AML-193 (cell line): ENCODE results near the gene NEMF.
"Not testable (repeated sequence)": the region's sequence is repeated elsewhere in the genome, so short reads cannot be mapped to it uniquely, and the experiment has no call there.

ENCODE experiments used
- DNase-seq, 2 experiments: peaks; one replicate each; lab custom pipeline; 2025; lab: John Stamatoyannopoulos, UW

Gene NEMF

GRCh38 chr14:49849213-49849847, 3.3 kb downstream of the NEMF start:
- no peak for DNase-seq

- DNase-seq = no peak
Measured at GRCh38 chr14:49828640-49829039, 23.9 kb downstream of the NEMF start.

DNA sequence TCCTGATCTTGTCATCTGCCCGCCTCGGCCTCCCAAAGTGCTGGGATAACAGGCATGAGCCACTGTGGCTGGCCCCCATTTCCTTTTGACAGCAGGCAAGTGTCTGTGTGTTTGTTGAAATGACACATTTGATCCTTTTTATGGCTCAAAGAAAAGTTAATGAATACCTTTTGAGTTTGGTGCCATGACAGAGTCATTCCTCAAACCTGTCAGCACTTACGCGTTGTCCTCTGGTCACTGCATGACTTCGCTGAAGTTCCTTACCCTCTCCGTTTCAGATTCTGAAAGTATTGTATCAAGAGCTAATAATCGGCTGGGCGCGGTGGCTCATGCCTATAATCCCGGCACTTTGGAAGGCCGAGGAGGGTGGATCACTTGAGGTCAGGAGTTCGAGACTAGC, 32.4 kb downstream of the NEMF start:
- DNase-seq = no peak

- no peak for DNase-seq
Measured at GRCh38 chr14:49816844-49817243, 35.7 kb downstream of the NEMF start.

GRCh38 chr14:49816118-49816517, 36.5 kb downstream of the NEMF start:
- not testable (repeated sequence) for DNase-seq

DNA sequence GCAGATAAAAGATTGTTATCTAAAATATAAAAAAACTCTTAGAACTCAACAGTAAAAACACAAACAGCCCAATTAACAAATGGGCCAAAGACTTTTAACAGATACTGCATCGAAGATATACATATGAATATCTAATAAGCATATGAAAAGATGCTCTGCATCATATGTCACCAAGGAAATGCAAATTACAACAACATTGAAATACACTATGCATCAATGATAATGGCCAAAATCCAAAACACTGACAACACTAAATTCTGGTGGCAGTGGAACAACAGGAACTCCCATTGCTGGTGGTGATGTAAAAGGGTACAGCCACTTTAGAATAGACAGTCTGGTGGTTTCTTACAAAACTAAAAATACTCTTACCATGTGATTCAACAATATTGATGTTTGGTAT, 43.8 kb downstream of the NEMF start:
- DNase-seq = no peak

DNA sequence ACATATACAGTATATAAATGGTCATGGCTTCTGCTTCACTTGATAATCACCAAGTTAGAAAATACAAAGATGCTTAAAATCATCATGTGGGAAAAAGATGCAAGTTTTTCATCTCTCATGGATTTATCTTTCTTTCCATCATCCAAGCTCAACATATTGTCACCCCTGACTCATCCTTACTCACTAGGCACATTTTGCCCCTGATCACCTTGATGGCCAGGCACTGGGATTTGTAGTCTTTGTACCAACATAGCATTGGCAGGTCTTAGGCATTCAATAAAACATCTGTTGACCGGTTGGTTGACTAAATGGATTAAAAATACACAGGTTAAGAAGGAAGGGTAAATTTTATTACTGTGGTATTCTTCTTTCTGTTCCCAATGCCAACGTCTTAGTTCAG, 56.6 kb downstream of the NEMF start:
- DNase-seq = no peak

GRCh38 chr14:49792618-49793017, 60.0 kb downstream of the NEMF start:
- DNase-seq = no peak

DNA sequence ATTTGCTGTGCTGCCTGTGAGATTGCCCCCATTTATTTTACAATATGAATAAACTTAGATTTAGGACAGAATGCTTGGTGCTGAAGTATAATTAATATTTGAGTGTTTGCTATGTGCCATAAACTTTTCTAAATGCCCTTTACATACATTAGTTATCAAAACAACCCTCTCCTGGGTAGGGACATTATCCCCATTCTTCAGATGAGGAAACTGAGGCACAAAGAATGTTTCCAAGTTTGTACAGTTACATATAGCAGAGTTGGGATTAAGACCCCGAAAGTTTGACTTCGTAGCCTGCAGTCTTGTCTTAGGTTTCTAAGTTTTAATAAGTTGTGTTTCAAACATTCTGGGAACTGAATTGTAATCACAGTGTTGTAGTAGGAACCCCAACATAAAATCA, 66.3 kb downstream of the NEMF start:
- DNase-seq = no peak

DNA sequence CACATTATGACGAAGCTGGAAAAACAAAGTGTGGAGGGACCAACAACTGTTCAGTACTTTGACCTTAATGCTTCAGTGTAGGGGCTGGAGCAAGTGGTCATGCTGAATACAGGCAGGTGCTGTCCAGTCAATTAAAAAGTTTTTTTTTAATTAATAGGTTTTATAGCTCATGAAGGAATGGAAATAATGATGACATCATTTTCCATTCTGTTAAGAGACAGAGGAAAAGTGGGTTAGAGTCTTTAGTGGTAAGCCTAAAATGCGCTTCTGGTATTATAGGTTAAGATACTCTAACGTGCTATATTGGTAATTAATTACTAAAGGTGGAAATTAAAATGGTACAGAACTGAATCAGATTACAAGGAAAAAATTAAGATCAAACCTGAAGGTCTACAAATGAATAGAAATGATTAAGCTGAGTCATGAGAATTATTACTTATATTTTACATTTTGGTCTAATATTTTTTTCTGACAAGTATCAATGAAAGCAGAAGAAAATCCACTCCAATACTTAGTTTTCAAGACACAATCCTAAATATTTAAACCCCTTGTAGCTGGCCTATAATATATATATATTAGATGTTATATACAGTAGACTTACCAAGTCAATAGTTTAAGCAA, 69.1 kb downstream of the NEMF start:
- DNase-seq = no peak

DNA sequence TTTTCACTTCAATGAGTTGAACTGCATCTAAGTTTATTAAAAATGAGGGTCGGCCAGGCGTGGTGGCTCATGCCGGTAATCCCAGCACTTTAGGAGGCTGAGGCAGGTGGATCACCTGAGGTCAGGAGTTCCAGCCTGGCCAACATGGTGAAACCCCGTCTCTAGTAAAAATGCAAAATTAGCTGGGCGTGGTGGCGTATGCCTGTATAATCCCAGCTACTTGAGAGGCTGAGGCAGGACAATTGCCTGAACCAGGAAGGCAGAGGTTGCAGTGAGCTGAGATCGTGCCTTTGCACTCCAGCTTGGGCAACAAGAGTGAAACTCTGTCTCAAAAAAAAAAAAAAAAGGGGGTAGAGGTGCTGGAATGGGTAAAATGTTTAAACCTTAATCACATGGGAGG, 71.5 kb downstream of the NEMF start:
- not testable (repeated sequence) for DNase-seq

GRCh38 chr14:49778421-49778820, 74.2 kb downstream of the NEMF start:
- no peak for DNase-seq

- no peak for DNase-seq
Measured at GRCh38 chr14:49774106-49774505, 78.5 kb downstream of the NEMF start.

DNA sequence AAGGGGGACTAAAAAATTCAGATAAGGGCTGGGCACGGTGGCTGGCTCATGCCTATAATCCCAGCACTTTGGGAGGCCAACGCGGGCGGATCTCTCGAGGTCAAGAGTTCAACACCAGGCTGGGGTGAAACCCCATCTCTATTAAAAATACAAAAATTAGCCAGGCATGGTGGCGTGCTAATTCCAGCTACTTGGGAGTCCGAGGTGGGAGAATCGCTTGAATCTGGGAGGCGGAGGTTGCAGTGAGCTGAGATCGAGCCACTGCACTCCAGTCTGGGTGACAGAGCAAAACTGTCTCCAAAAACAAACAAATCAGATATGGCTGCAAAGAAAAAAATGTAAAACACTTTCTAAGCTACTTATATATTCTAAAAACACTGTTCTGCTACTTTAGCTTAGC, 80.9 kb downstream of the NEMF start:
- not testable (repeated sequence) for DNase-seq

GRCh38 chr14:49770212-49770817, 82.3 kb downstream of the NEMF start:
- no peak for DNase-seq

DNA sequence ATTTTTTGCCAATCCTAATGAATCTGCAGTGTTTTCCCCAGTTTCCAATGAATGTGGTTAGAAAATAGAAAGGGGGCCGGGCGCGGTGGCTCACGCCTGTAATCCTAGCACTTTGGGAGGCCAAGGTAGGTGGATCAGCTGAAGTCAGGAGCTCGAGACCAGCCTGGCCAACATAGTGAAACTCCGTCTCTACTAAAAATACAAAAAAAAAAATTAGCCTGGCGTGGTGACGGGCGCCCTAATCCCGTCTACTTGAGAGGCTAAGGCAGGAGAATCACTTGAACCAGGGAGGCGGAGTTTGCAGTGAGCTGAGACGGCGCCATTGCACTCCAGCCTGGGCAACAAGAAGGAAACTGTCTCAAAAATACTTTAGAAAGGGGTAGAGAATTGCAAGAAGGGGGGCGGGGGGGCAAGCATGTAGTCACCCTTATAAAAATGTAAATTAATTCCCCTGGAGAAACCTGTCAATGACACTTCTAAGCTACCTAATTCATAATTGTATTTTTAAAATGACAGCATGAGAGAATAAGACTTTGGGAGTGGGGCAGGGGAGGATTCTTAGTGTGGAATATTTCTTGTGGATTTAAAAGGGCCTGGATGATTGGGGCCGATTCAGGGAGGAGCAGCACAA, 82.9 kb downstream of the NEMF start:
- DNase-seq = no peak

- no peak for DNase-seq
Measured at GRCh38 chr14:49769171-49769570, 83.4 kb downstream of the NEMF start.

- peak; percentile 29 to 54 for DNase-seq
Measured at GRCh38 chr14:49768301-49769121, 84.1 kb downstream of the NEMF start.

DNA sequence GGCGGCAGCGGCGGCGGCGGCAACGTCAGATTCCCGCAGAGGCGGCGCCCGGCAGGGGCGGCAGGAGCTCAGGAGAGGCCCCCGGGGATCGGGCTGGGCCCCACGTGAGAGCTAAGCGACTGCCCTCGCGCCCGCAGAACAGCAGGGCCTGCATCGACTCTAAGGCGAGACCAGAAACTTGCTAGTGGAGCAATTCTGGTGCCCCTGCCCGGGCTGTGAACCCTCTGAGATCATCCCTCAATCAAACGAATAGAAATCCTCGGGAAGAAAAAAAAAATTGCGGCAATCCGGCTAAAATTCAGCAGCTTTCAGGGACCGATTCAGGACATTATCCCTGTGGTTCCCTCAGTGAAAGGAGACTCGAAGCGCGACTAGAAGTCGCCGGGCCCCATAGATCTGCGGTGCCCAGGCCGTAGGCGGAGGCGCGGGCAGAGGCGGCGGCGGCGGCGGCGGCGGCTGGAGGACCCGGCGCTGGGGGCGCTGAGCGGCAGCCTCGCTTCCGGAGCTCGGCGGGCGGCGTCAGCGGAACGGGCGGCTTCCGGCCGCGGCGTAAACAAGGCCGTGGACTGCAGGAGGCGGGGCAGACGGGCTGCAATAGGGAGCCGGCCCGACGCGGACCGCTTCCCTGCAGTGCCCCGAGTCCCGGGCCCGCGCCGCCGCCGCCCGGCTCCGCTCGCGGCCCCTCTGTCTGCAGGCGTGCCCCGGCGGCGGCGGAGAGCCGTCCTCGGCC, 84.9 kb downstream of the NEMF start, which contains the start of gene KLHDC2:
KLHDC2 (plus strand) TSS at position 583 of the 730 bp plus-strand sequence. CDS start 316 bp downstream, outside the sequence.
- peak; percentile 54 to 75 for DNase-seq

DNA sequence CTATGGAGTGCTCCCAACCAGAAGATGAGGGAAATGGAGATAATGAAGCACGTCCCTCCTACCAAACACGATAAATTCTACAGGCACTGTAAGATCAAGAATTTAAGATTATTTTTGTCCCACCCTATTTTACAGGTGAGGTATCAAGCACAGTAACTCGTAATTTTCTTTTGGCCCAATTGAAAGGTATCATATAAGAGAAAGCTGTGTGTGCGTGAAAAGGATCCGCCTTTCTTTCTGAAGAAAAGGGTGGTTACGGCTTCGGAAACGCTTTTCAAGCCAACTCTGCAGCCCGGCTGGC, 85.4 kb downstream of the NEMF start:
- no peak for DNase-seq

DNA sequence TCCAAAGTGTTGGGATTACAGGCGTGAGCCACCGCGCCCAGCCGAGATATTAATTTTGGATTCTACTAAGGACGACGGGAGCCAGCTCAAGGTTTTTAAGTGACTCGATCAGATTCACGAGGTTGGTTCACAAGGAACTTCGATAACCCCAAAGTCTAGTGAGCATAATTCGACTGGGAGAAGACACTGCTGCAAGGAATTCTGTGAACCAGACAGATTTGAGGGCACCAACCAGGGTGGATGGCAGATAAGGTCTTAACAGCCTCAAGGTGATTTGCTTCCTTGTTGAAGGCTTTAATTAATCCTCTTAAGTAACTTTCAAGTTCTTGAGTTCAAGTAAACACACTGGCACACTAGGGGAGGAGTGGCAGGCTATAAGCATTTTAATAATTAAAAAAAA, 85.7 kb downstream of the NEMF start:
- DNase-seq = no peak
